Measurements from ENCODE around the gene SPINDOC. TPM values are rescaled to one million over a fixed set of nuclear protein-coding genes. Genes with fewer than 3 reads are reported as not detected.

SPINDOC gene
- total and polyA plus RNA-seq, 9 of the 15 experiments (the other 6 are each of a cell fraction or from before 2014, with no cell fraction given): 0.70 to 36.3 (median 19.6) TPM

DNA sequence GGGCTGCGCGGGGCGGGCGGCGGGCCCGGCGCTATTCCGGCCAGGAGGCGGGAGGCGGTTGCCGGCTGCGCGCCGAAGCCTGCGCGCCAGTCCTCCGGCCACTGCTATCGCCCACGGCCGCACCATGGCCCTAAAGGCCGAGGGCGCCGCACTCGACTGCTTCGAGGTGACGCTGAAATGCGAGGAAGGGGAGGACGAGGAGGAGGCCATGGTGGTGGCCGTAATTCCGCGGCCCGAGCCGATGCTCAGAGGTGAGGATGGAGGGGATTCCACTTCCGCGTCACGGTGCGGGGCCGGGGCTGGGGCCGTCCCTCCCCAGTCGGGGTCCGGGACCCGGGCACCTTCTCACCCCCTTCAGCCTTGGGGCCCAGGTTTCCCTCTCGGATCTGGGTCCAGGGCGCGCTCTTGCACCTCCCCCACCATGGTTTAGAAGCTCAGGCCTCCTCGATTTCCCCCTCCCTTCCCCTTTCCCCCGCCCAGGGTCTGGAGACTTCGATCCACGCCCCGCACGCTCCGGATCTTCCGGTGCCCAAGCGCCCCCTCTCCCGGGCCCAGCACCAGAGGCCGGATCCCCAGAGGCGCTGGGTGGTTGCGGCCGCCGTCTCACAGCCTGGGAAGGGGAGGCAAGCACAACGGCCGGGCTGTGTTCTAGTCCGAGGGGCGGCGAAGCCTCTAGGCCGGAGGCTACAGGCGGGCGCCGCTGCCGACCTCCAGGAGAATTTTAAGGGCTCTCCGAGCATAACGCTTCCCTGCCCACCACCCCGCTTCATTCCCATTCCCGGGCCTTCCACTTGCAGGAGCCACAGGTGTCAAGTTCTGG is 517 bp downstream of the SPINDOC start (continued):
- TF ChIP-seq, protein P1, sequence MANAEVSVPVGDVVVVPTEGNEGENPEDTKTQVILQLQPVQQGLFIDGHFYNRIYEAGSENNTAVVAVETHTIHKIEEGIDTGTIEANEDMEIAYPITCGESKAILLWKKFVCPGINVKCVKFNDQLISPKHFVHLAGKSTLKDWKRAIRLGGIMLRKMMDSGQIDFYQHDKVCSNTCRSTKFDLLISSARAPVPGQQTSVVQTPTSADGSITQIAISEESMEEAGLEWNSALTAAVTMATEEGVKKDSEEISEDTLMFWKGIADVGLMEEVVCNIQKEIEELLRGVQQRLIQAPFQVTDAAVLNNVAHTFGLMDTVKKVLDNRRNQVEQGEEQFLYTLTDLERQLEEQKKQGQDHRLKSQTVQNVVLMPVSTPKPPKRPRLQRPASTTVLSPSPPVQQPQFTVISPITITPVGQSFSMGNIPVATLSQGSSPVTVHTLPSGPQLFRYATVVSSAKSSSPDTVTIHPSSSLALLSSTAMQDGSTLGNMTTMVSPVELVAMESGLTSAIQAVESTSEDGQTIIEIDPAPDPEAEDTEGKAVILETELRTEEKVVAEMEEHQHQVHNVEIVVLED (CRISPR knock-in tag; IDR thresholded peaks at IDR 0.05): no peak
- TF ChIP-seq MTA2 (IDR thresholded peaks at IDR 0.05; ENCODE audit: low read depth) (no peak), FIP1L1 (IDR thresholded peaks at IDR 0.05; ENCODE audit: low read depth, low read length, poor library complexity, severe bottlenecking) (no peak), ZNF263 (CRISPR knock-in tag; IDR thresholded peaks at IDR 0.05; ENCODE audit: borderline replicate concordance) (peak; percentile 45; the same call in 1 of the 2 replicates), ZBTB1 (CRISPR knock-in tag; IDR thresholded peaks at IDR 0.05; ENCODE audit: borderline replicate concordance, low read depth) (0 out of 2 replicates have a peak, but pooled peaks have one; percentile 58), SIN3A (IDR thresholded peaks at IDR 0.05; ENCODE audit: borderline replicate concordance in 2 of 2, control insufficient read depth in 1 of 2, low read depth in 2 of 2, low read length in 2 of 2) (peak in 1 of 2 experiments; percentile 40; a peak in 1 of 4 replicates), ZNF57 (CRISPR knock-in tag; IDR thresholded peaks at IDR 0.05) (no peak), THAP12 (CRISPR knock-in tag; IDR thresholded peaks at IDR 0.05) (0 out of 2 replicates have a peak, but pooled peaks have one; percentile 11), SREBF1 (IDR thresholded peaks at IDR 0.05; ENCODE audit: borderline replicate concordance, low read depth, low read length) (no peak), ZC3H8 (IDR thresholded peaks at IDR 0.05) (no peak), ZFP36 (IDR thresholded peaks at IDR 0.05; ENCODE audit: low read depth, low read length, partially characterized antibody) (no peak), POLR2A (conservative IDR thresholded peaks at IDR 0.05) (no peak), MYBL2 (IDR thresholded peaks at IDR 0.05; ENCODE audit: low read depth) (no peak), MYBL2 (CRISPR knock-in tag; IDR thresholded peaks at IDR 0.05; ENCODE audit: borderline replicate concordance) (no peak), NCOA1 (IDR thresholded peaks at IDR 0.05; ENCODE audit: low read depth) (no peak), HDAC1 (IDR thresholded peaks at IDR 0.05) (peak in 1 of 2 experiments; percentile 17; a peak in 1 of 4 replicates), TAF7 (tag; IDR thresholded peaks at IDR 0.05) (peak; percentile 16; the same call in 1 of the 2 replicates), RB1 (IDR thresholded peaks at IDR 0.05; ENCODE audit: low read depth) (peak; percentile 25; the same call in 1 of the 2 replicates), ZNF75A (CRISPR knock-in tag; IDR thresholded peaks at IDR 0.05) (no peak), HMG20A (CRISPR knock-in tag; conservative IDR thresholded peaks at IDR 0.05) (no peak)
- TF ChIP-seq, protein P2, sequence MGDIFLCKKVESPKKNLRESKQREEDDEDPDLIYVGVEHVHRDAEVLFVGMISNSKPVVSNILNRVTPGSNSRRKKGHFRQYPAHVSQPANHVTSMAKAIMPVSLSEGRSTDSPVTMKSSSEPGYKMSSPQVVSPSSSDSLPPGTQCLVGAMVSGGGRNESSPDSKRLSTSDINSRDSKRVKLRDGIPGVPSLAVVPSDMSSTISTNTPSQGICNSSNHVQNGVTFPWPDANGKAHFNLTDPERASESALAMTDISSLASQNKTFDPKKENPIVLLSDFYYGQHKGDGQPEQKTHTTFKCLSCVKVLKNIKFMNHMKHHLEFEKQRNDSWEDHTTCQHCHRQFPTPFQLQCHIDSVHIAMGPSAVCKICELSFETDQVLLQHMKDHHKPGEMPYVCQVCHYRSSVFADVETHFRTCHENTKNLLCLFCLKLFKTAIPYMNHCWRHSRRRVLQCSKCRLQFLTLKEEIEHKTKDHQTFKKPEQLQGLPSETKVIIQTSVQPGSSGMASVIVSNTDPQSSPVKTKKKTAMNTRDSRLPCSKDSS (IDR thresholded peaks at IDR 0.05; ENCODE audit: low read depth, partially characterized antibody): no peak
- TF ChIP-seq, protein P3, sequence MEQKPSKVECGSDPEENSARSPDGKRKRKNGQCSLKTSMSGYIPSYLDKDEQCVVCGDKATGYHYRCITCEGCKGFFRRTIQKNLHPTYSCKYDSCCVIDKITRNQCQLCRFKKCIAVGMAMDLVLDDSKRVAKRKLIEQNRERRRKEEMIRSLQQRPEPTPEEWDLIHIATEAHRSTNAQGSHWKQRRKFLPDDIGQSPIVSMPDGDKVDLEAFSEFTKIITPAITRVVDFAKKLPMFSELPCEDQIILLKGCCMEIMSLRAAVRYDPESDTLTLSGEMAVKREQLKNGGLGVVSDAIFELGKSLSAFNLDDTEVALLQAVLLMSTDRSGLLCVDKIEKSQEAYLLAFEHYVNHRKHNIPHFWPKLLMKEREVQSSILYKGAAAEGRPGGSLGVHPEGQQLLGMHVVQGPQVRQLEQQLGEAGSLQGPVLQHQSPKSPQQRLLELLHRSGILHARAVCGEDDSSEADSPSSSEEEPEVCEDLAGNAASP (IDR thresholded peaks at IDR 0.05): no peak

All from K562 (cell line).